MCF 10A (cell line): ENCODE results near the gene RFX2. TPM values are rescaled to one million over a fixed set of nuclear protein-coding genes. Genes with fewer than 3 reads are reported as not detected.

Experiments used
- BruUV-seq: library from RNA; stranded (reverse); fragments of 400-500 nt; replicated peaks from 2 replicates; lab custom pipeline; 2021; lab: Mats Ljungman, UMichigan
- CTCF ChIA-PET: fragments of 300-600 bp; sonication (Branson Sonifier 250); formaldehyde crosslinking; extraction: SDS; loops from one replicate; lab custom pipeline; 2021; ENCODE audit warnings: antibody characterized with exemption, inconsistent platforms; lab: Yijun Ruan, JAX
- POLR2A ChIA-PET: fragments of 300-600, 350-650 bp; sonication (Branson Sonifier 250); formaldehyde crosslinking; extraction: SDS; loops from one replicate; lab custom pipeline; 2020; ENCODE audit warnings: antibody characterized with exemption, inconsistent platforms; lab: Yijun Ruan, JAX
- DNase-seq: peaks from one replicate; pipeline ENCODE4 v3.0.0-alpha.2; 2018; ENCODE audit not compliant: unreplicated experiment
- H3K27ac Mint-ChIP-seq: one replicate; pipeline ENCODE4 v1.8.0; 2022; ENCODE audit warnings: mild to moderate bottlenecking, low read depth, mixed read lengths; ENCODE audit not compliant: unreplicated experiment
- H3K27me3 Mint-ChIP-seq: one replicate; pipeline ENCODE4 v1.8.0; 2022; ENCODE audit warnings: mixed read lengths; ENCODE audit not compliant: insufficient read depth, unreplicated experiment
- H3K36me3 Mint-ChIP-seq: one replicate; pipeline ENCODE4 v1.8.0; 2022; ENCODE audit warnings: mild to moderate bottlenecking, moderate library complexity, mixed read lengths; ENCODE audit not compliant: insufficient read depth, unreplicated experiment
- H3K4me1 Mint-ChIP-seq: one replicate; pipeline ENCODE4 v1.8.0; 2022; ENCODE audit warnings: mixed read lengths; ENCODE audit not compliant: insufficient read depth, unreplicated experiment
- H3K4me3 Mint-ChIP-seq: one replicate; pipeline ENCODE4 v1.8.0; 2022; ENCODE audit warnings: mild to moderate bottlenecking, moderate library complexity, mixed read lengths; ENCODE audit not compliant: unreplicated experiment
- H3K9me3 Mint-ChIP-seq: one replicate; pipeline ENCODE4 v1.8.0; 2022; ENCODE audit warnings: mixed read lengths; ENCODE audit not compliant: unreplicated experiment
- intact Hi-C: fragments of 100-400 bp; cut with micrococcal nuclease; formaldehyde crosslinking; loops from 2 replicates; pipeline ENCODE4 v1.14.1; 2022
- total RNA-seq: library from RNA; stranded (reverse); gene quantifications from 2 replicates; pipeline ENCODE4 v1.2.3, GENCODE V29; 2022
- TF ChIP-seq, protein P1 (sequence below): fragments of 200-600 bp; IDR thresholded peaks from one replicate; pipeline ENCODE4 v1.8.0; 2022; ENCODE audit warnings: antibody characterized with exemption, mild to moderate bottlenecking; ENCODE audit not compliant: unreplicated experiment

Gene RFX2
- total RNA-seq, 1 experiment from 2014 or later, result 9.9 TPM

GRCh38 chr19:6086068-6086788 is 24.1 kb downstream of the RFX2 start:
- Mint-ChIP-seq H3K9me3 (no peaks in the 10 kb centered on the region), H3K4me3 (no peak overlapping the region)

GRCh38 chr19:6084821-6085220 is 25.5 kb downstream of the RFX2 start:
- DNase-seq, result no peak
- BruUV-seq, result no TSS peak
- Mint-ChIP-seq H3K36me3 (peaks cover 4% of the 10 kb centered on the region), H3K4me1 (peaks cover 20% of the 10 kb centered on the region), H3K4me3 (no peak overlapping the region), H3K27me3 (no peaks in the 10 kb centered on the region), H3K27ac (no peak overlapping the region), H3K9me3 (no peaks in the 10 kb centered on the region)
- intact Hi-C loops, result no loop called here
- ChIA-PET POLR2A (interaction anchor here (0.6 to 1.2 kb wide), 4 partner anchors 8 to 61 kb away, joined by 3 to 9 read pairs (median 3); no protein-coding TSS in a partner anchor), CTCF (interaction anchor here (1.2 kb wide), 1 partner anchor 20 kb away, joined by 3 read pairs; no protein-coding TSS in a partner anchor)
- TF ChIP-seq, protein P1, sequence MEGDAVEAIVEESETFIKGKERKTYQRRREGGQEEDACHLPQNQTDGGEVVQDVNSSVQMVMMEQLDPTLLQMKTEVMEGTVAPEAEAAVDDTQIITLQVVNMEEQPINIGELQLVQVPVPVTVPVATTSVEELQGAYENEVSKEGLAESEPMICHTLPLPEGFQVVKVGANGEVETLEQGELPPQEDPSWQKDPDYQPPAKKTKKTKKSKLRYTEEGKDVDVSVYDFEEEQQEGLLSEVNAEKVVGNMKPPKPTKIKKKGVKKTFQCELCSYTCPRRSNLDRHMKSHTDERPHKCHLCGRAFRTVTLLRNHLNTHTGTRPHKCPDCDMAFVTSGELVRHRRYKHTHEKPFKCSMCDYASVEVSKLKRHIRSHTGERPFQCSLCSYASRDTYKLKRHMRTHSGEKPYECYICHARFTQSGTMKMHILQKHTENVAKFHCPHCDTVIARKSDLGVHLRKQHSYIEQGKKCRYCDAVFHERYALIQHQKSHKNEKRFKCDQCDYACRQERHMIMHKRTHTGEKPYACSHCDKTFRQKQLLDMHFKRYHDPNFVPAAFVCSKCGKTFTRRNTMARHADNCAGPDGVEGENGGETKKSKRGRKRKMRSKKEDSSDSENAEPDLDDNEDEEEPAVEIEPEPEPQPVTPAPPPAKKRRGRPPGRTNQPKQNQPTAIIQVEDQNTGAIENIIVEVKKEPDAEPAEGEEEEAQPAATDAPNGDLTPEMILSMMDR, result no peak

More at GRCh38 chr19:6086068-6086788, 24.1 kb downstream of the RFX2 start:
- no peaks in the 10 kb centered on the region for H3K27me3 Mint-ChIP-seq
- H3K36me3 Mint-ChIP-seq, result peaks cover 4% of the 10 kb centered on the region
- H3K4me1 Mint-ChIP-seq, result peaks cover 20% of the 10 kb centered on the region
- peak; percentile 74 for DNase-seq
- H3K27ac Mint-ChIP-seq, result no peak overlapping the region
- CTCF ChIA-PET, result no interaction called here
- intact Hi-C loops, result no loop called here
- POLR2A ChIA-PET, result interaction anchor here (0.7 to 6.0 kb wide), 9 partner anchors 9 to 40 kb away, joined by 3 to 51 read pairs (median 3); no protein-coding TSS in a partner anchor
- TF ChIP-seq, protein P1, result no peak
- no TSS peak for BruUV-seq

- peaks cover 25% of the 10 kb centered on the region for H3K4me1 Mint-ChIP-seq
- ChIA-PET CTCF (interaction anchor here (1.4 kb wide), 1 partner anchor 13 kb away, joined by 3 read pairs; no protein-coding TSS in a partner anchor), POLR2A (interaction anchor here (0.7 to 5.1 kb wide), 4 partner anchors 9 to 102 kb away, joined by 3 to 49 read pairs (median 9); no protein-coding TSS in a partner anchor)
- H3K36me3 Mint-ChIP-seq, result peaks cover 9% of the 10 kb centered on the region
- no peaks in the 10 kb centered on the region for H3K9me3 Mint-ChIP-seq
- H3K4me3 Mint-ChIP-seq, result no peak overlapping the region
- intact Hi-C loops, result no loop called here
- DNase-seq, result no peak
- no peak overlapping the region for H3K27ac Mint-ChIP-seq
- no peaks in the 10 kb centered on the region for H3K27me3 Mint-ChIP-seq
- BruUV-seq, result no TSS peak
- TF ChIP-seq, protein P1, result no peak
These were observed 31.2 kb downstream of the RFX2 start for GRCh38 chr19:6079107-6079506.

DNA sequence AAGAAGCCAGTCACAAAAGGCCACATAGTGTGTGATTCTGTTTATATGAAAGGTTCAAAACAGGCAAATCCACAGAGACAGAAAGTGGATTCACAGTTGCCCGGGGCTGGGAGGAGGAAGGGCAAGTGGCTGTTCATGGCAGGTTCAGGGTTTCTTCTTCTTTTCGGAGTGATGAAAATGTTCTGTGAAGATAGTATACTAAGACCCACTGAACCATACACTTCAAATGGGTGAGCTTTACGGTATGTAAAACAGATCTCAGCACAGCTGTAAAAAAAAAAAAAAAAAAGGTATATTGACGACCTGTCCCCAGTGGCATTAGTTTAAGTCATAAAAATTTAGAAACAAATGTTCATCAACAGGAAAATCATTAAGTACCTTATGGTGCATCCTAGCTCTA is 32.2 kb downstream of the RFX2 start:
- TF ChIP-seq, protein P1, result no peak
- no peak overlapping the region for H3K4me3 Mint-ChIP-seq
- DNase-seq, result no peak
- H3K4me1 Mint-ChIP-seq, result peaks cover 25% of the 10 kb centered on the region
- BruUV-seq, result no TSS peak
- no peak overlapping the region for H3K27ac Mint-ChIP-seq
- CTCF ChIA-PET, result interaction anchor here (0.6 to 1.5 kb wide), 4 partner anchors 9 to 1518 kb away, joined by 3 to 4 read pairs (median 3); no protein-coding TSS in a partner anchor
- intact Hi-C loops, result no loop called here
- H3K36me3 Mint-ChIP-seq, result peaks cover 9% of the 10 kb centered on the region
- POLR2A ChIA-PET, result interaction anchor here (3.1 to 5.1 kb wide), 4 partner anchors 10 to 26 kb away, joined by 11 to 53 read pairs (median 36); no protein-coding TSS in a partner anchor
- H3K27me3 Mint-ChIP-seq, result no peaks in the 10 kb centered on the region
- no peaks in the 10 kb centered on the region for H3K9me3 Mint-ChIP-seq
